Prostate gland (tissue), 2 donors: ENCODE measurements around the gene EIF4EBP2. TPM values are rescaled to one million over a fixed set of nuclear protein-coding genes. Genes with fewer than 3 reads are reported as not detected.

Experiments used
- DNase-seq: peaks from one replicate; pipeline ENCODE4 v3.0.0-alpha.2; 2019; ENCODE audit warnings: low spot score
- H3K27ac ChIP-seq, 2 donors: fragments of 200-600 bp; sonication (generic); 2 replicates each; pipeline ENCODE4 v1.5.1; 2017 to 2019
- H3K27me3 ChIP-seq: fragments of 200-600 bp; sonication (generic); replicated peaks from 2 replicates; pipeline ENCODE4 v1.5.1; 2019; ENCODE audit not compliant: insufficient read depth
- H3K36me3 ChIP-seq, 2 donors: fragments of 200-600 bp; sonication (generic); 1 replicate in 1 of 2; 2 replicates in 1 of 2; pipeline versions ENCODE4 v1.5.1 to v1.8.1; 2017 to 2019
- H3K4me1 ChIP-seq: fragments of 200-600 bp; sonication (generic); replicated peaks from 2 replicates; pipeline ENCODE4 v1.5.1; 2019
- H3K4me3 ChIP-seq, 2 donors: fragments of 200-600 bp; sonication (generic); 2 replicates each; pipeline ENCODE4 v1.5.1; 2017 to 2019
- H3K9me3 ChIP-seq: fragments of 200-600 bp; sonication (generic); 2 replicates; pipeline ENCODE4 v1.5.1; 2017
- CTCF ChIP-seq, 4 experiments: fragments of 200-600 bp in 2 of 4; fragments of 450-650 bp in 2 of 4; sonication (generic) in 2 of 4; IDR thresholded peaks; 1 replicate in 3 of 4; 2 replicates in 1 of 4; pipeline ENCODE4 v1.5.1; 2016 to 2019; ENCODE audit warnings: antibody characterized with exemption in 4 of 4, mild to moderate bottlenecking in 2 of 4, moderate library complexity in 2 of 4
- POLR2A ChIP-seq: fragments of 450-650 bp; IDR thresholded peaks from one replicate; pipeline ENCODE4 v1.6.1; 2016; ENCODE audit warnings: antibody characterized with exemption, mild to moderate bottlenecking
- POLR2AphosphoS5 ChIP-seq: sonication (generic); formaldehyde crosslinking; IDR thresholded peaks from one replicate; pipeline ENCODE4 v1.6.1; 2017; ENCODE audit warnings: antibody characterized with exemption
- WGBS: methylation state at CpG from one replicate; pipeline ENCODE4 v1.1.5; 2018; 5-methylcytosine and 5-hydroxymethylcytosine counted together
- intact Hi-C: fragments of 100-400 bp; cut with DNase I; formaldehyde crosslinking; loops from one replicate; pipeline ENCODE4 v1.14.2; 2022
- total RNA-seq, 2 donors: library from RNA; depleted of rRNA; stranded (reverse); fragments of >200 nt; gene quantifications; one replicate each; pipeline ENCODE4 v1.1.0, GENCODE V29; 2016

Gene EIF4EBP2
- total RNA-seq, 2 donors from 2014 or later, result 40.1 to 63.3 TPM

GRCh38 chr10:70448236-70448635 is 44.3 kb downstream of the EIF4EBP2 start:
- no peak overlapping the region for H3K27ac ChIP-seq
- no peak for DNase-seq
- no peaks in the 10 kb centered on the region for H3K36me3 ChIP-seq
- no peaks in the 10 kb centered on the region for H3K4me1 ChIP-seq
- H3K27me3 ChIP-seq, result no peaks in the 10 kb centered on the region
- H3K9me3 ChIP-seq, result no peaks in the 10 kb centered on the region
- no peak overlapping the region for H3K4me3 ChIP-seq
- TF ChIP-seq POLR2AphosphoS5 (no peak), POLR2A (no peak), CTCF (IDR thresholded peaks at IDR 0.05) (no peak)
- 48% methylated on average over 2 of the region's 2 CpGs for WGBS
- intact Hi-C loops, result no loop called here

- intact Hi-C loops, result no loop called here
- Histone ChIP-seq H3K27ac (no peak overlapping the region), H3K4me3 (no peak overlapping the region), H3K4me1 (no peaks in the 10 kb centered on the region), H3K36me3 (no peaks in the 10 kb centered on the region), H3K9me3 (no peaks in the 10 kb centered on the region), H3K27me3 (no peaks in the 10 kb centered on the region)
- TF ChIP-seq POLR2A (no peak), POLR2AphosphoS5 (no peak), CTCF (IDR thresholded peaks at IDR 0.05) (no peak)
- WGBS, result 69% methylated on average over 6 of the region's 6 CpGs
- DNase-seq, result no peak
Measured at GRCh38 chr10:70455213-70455630, 51.3 kb downstream of the EIF4EBP2 start.

GRCh38 chr10:70456164-70456563 is 52.2 kb downstream of the EIF4EBP2 start:
- no peaks in the 10 kb centered on the region for H3K27me3 ChIP-seq
- no peak overlapping the region for H3K27ac ChIP-seq
- no peaks in the 10 kb centered on the region for H3K36me3 ChIP-seq
- TF ChIP-seq POLR2AphosphoS5 (no peak), CTCF (IDR thresholded peaks at IDR 0.05) (no peak), POLR2A (no peak)
- H3K9me3 ChIP-seq, result no peaks in the 10 kb centered on the region
- H3K4me1 ChIP-seq, result no peaks in the 10 kb centered on the region
- DNase-seq, result no peak
- intact Hi-C loops, result no loop called here
- 85% methylated on average over 8 of the region's 8 CpGs for WGBS
- no peak overlapping the region for H3K4me3 ChIP-seq

GRCh38 chr10:70457759-70458305 is 53.9 kb downstream of the EIF4EBP2 start:
- DNase-seq, result no peak
- Histone ChIP-seq H3K27ac (peak overlapping the region; percentile 36 to 65), H3K27me3 (no peaks in the 10 kb centered on the region), H3K4me1 (no peaks in the 10 kb centered on the region), H3K9me3 (no peaks in the 10 kb centered on the region), H3K4me3 (peak overlapping the region; percentile 7 to 18), H3K36me3 (no peaks in the 10 kb centered on the region)
- TF ChIP-seq CTCF (IDR thresholded peaks at IDR 0.05) (no peak), POLR2AphosphoS5 (no peak), POLR2A (no peak)
- 59% methylated on average over 17 of the region's 17 CpGs for whole genome bisulfite sequencing
- intact Hi-C loops, result no loop called here

GRCh38 chr10:70458329-70459060 is 54.5 kb downstream of the EIF4EBP2 start:
- DNase-seq, result peak; percentile 32
- 16% methylated on average over 38 of the region's 62 CpGs for WGBS

More at GRCh38 chr10:70458329-70459060, 54.5 kb downstream of the EIF4EBP2 start:
- peak overlapping the region; percentile 7 to 18 for H3K4me3 ChIP-seq
- no peaks in the 10 kb centered on the region for H3K4me1 ChIP-seq
- no peaks in the 10 kb centered on the region for H3K36me3 ChIP-seq
- no peaks in the 10 kb centered on the region for H3K27me3 ChIP-seq
- H3K27ac ChIP-seq, result peak overlapping the region; percentile 36 to 65
- intact Hi-C loops, result no loop called here
- H3K9me3 ChIP-seq, result no peaks in the 10 kb centered on the region
- TF ChIP-seq CTCF (IDR thresholded peaks at IDR 0.05) (peak in 1 of 4 experiments; percentile 26), POLR2A (no peak), POLR2AphosphoS5 (no peak)
